ENCODE measurements around the gene PLEKHG7.
"Not testable (repeated sequence)": the region's sequence is repeated elsewhere in the genome, so short reads cannot be mapped to it uniquely, and the experiment has no call there.

PLEKHG7 gene

GRCh38 chr12:92702754-92703679 is at the start of gene PLEKHG7:
TSS of gene PLEKHG7 (plus strand) at chr12:92702989. CDS start at chr12:92706632, 3,643 bp downstream.
- no peak for DNase-seq

GRCh38 chr12:92654256-92654655 is 48.5 kb upstream of the PLEKHG7 start:
- DNase-seq: not testable (repeated sequence)

- DNase-seq: no peak
These were observed 47.9 kb upstream of the PLEKHG7 start for GRCh38 chr12:92654929-92655328.

GRCh38 chr12:92656911-92657310 is 45.9 kb upstream of the PLEKHG7 start:
- DNase-seq: no peak

- no peak for DNase-seq
These were observed 45.0 kb upstream of the PLEKHG7 start for GRCh38 chr12:92657770-92658169.

- no peak for DNase-seq
These were observed 44.2 kb upstream of the PLEKHG7 start for GRCh38 chr12:92658611-92659010.

- DNase-seq: no peak
These were observed 41.5 kb upstream of the PLEKHG7 start for GRCh38 chr12:92661269-92661668.

GRCh38 chr12:92665496-92665895 is 37.3 kb upstream of the PLEKHG7 start:
- no peak for DNase-seq

- DNase-seq: no peak
These were observed 34.0 kb upstream of the PLEKHG7 start for GRCh38 chr12:92668739-92669138.

GRCh38 chr12:92671524-92671923 is 31.3 kb upstream of the PLEKHG7 start:
- DNase-seq: not testable (repeated sequence)

- no peak for DNase-seq
These were observed 29.0 kb upstream of the PLEKHG7 start for GRCh38 chr12:92673756-92674155.

- no peak for DNase-seq
These were observed 28.3 kb upstream of the PLEKHG7 start for GRCh38 chr12:92674500-92674899.

- DNase-seq: no peak
These were observed 27.5 kb upstream of the PLEKHG7 start for GRCh38 chr12:92675092-92675865.

- DNase-seq: peak in 1 of 3 experiments; percentile 27
These were observed 26.1 kb upstream of the PLEKHG7 start for GRCh38 chr12:92676710-92677109.

GRCh38 chr12:92690601-92691000 is 12.2 kb upstream of the PLEKHG7 start:
- DNase-seq: no peak

- peak in 2 of 3 experiments; percentile 50 to 87 for DNase-seq
These were observed 7.7 kb upstream of the PLEKHG7 start for GRCh38 chr12:92695056-92695455.

GRCh38 chr12:92695577-92695976 is 7.2 kb upstream of the PLEKHG7 start:
- peak in 2 of 3 experiments; percentile 75 to 98 for DNase-seq

GRCh38 chr12:92696216-92696615 is 6.6 kb upstream of the PLEKHG7 start:
- peak in 1 of 3 experiments; percentile 46 for DNase-seq

- no peak for DNase-seq
These were observed 4.3 kb upstream of the PLEKHG7 start for GRCh38 chr12:92698474-92698873.

GRCh38 chr12:92701441-92701840 is 1.3 kb upstream of the PLEKHG7 start:
- DNase-seq: no peak

GRCh38 chr12:92703786-92704185 is 997 bp downstream of the PLEKHG7 start:
- DNase-seq: no peak

GRCh38 chr12:92706594-92706993 is 3.8 kb downstream of the PLEKHG7 start:
- DNase-seq: no peak

- no peak for DNase-seq
These were observed 5.1 kb downstream of the PLEKHG7 start for GRCh38 chr12:92707926-92708325.

- DNase-seq: no peak
These were observed 12.8 kb downstream of the PLEKHG7 start for GRCh38 chr12:92715625-92716024.

Measured in NCI-H1417 (cell line).